Measurements from ENCODE around the gene SYPL1.
A peak's percentile ranks its signal among the peaks of the same experiment; 100 is the strongest.

SYPL1 gene

DNA sequence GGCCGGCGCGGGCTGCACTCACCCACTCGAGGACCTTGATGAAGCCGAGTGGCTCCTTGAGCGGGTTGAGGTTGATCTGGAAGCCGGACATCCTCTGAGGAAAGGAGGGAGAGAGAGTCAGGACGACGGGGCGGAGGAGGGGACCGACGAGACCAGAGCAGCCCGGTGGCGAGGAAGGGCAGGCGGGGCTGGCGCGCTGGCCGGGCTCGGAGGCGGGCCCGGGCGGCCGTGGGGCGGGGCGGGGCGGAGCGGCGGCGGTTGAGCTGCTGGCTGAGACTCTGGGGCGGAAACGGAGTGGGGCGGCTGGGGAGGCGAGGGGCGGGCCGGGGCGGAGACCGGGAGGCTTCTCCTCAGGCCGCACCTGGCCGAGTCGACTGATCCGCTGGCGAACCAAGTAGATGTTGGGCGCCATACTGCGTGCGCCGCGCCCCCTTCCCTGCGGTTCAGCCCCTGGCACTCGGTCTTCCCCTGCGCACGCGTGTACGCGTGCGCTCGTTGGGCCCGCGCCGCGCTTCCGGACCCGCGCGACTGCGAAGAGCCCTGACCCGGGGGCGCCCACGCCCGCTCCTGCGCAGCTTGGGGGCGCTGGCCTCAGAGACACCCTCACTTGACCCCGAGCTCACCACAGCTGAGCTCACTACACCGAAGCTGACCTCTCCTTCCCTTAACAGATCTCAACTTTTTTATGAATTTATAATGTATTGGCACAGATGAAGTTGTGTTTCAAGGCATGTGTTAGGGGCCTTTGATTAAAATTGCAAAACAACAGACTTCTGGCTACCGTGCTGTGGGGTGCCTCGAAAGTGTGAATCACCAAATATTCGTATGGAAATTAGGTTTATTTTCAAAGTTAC lies at the start of gene SYPL1:
Gene SYPL1 (minus strand): TSS at position 195 of the 854 bp plus-strand sequence. CDS start 104 bp downstream, at position 91.
- Histone ChIP-seq H3K27ac (ENCODE audit: low read length) (peak within 1 kb of the TSS; percentile 95), H3K27me3 (ENCODE audit: insufficient read depth, low read length, poor library complexity) (no peaks in the 10 kb centered on the region), H3K4me1 (ENCODE audit: insufficient read depth, low read length) (peaks cover 41% of the 10 kb centered on the region), H3K79me2 (ENCODE audit: insufficient read depth, low read length) (peaks cover 57% of the 10 kb centered on the region), H3K4me2 (ENCODE audit: insufficient read depth, low read length) (peak within 1 kb of the TSS; percentile 67), H3K9ac (ENCODE audit: low read depth, low read length) (peak within 1 kb of the TSS; percentile 97), H2AFZ (ENCODE audit: low read depth, low read length) (peak within 1 kb of the TSS; percentile 80), H4K20me1 (ENCODE audit: insufficient read depth, low read length) (peaks cover 20% of the 10 kb centered on the region; the same call in 1 of the 2 replicates), H3K9me3 (ENCODE audit: insufficient read depth, low read length, severe bottlenecking) (no peaks in the 10 kb centered on the region), H3K36me3 (ENCODE audit: insufficient read depth, low read length) (peaks cover 4% of the 10 kb centered on the region), H3K4me3 (ENCODE audit: low read depth in 1 of 2, low read length in 2 of 2) (peak within 1 kb of the TSS; percentile 53 to 75)
- peak; percentile 93 for ATAC-seq (ENCODE audit: insufficient read depth, low read depth)
- no peak for TF ChIP-seq EZH2 (IDR thresholded peaks at IDR 0.05; ENCODE audit: borderline replicate concordance, low read depth, low read length, severe bottlenecking)
- TF ChIP-seq, protein P1, sequence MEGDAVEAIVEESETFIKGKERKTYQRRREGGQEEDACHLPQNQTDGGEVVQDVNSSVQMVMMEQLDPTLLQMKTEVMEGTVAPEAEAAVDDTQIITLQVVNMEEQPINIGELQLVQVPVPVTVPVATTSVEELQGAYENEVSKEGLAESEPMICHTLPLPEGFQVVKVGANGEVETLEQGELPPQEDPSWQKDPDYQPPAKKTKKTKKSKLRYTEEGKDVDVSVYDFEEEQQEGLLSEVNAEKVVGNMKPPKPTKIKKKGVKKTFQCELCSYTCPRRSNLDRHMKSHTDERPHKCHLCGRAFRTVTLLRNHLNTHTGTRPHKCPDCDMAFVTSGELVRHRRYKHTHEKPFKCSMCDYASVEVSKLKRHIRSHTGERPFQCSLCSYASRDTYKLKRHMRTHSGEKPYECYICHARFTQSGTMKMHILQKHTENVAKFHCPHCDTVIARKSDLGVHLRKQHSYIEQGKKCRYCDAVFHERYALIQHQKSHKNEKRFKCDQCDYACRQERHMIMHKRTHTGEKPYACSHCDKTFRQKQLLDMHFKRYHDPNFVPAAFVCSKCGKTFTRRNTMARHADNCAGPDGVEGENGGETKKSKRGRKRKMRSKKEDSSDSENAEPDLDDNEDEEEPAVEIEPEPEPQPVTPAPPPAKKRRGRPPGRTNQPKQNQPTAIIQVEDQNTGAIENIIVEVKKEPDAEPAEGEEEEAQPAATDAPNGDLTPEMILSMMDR (IDR thresholded peaks at IDR 0.05; ENCODE audit: borderline replicate concordance, extremely low read depth, low read length, poor library complexity, severe bottlenecking) = peak; percentile 39
- DNase-seq = peak; percentile 97

DNA sequence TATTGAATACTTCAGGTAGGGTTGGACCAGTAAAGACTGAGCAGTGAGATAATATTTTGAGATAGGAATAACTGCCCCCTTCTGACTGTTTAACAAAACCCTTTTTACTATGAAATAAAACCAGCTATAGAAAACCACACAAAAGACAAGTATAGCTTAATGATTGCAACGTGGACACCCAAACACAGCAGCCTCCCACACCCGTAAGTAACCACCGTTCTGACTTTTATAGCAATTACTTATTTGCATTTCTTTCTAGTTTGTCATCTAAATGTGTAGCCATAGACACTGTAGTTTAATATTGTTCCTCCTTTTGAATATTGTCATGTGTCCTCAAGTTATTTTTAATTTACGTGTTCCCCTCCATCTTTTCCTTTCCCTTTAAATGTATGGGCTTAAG lies 42.9 kb upstream of the SYPL1 start:
- Histone ChIP-seq H3K9ac (ENCODE audit: low read depth, low read length) (no peak overlapping the region), H3K27ac (ENCODE audit: low read length) (no peak overlapping the region), H3K9me3 (ENCODE audit: insufficient read depth, low read length, severe bottlenecking) (no peaks in the 10 kb centered on the region), H3K27me3 (ENCODE audit: insufficient read depth, low read length, poor library complexity) (peaks cover 7% of the 10 kb centered on the region), H2AFZ (ENCODE audit: low read depth, low read length) (no peak overlapping the region), H3K4me2 (ENCODE audit: insufficient read depth, low read length) (no peak overlapping the region), H3K79me2 (ENCODE audit: insufficient read depth, low read length) (no peaks in the 10 kb centered on the region), H3K4me3 (ENCODE audit: low read depth in 1 of 2, low read length in 2 of 2) (no peak overlapping the region), H3K36me3 (ENCODE audit: insufficient read depth, low read length) (no peaks in the 10 kb centered on the region), H3K4me1 (ENCODE audit: insufficient read depth, low read length) (peaks cover 4% of the 10 kb centered on the region; the same call in 1 of the 2 replicates), H4K20me1 (ENCODE audit: insufficient read depth, low read length) (no peaks in the 10 kb centered on the region)
- no peak for DNase-seq
- no peak for ATAC-seq (ENCODE audit: insufficient read depth, low read depth)
- no peak for TF ChIP-seq EZH2 (IDR thresholded peaks at IDR 0.05; ENCODE audit: borderline replicate concordance, low read depth, low read length, severe bottlenecking)
- TF ChIP-seq, protein P1 (IDR thresholded peaks at IDR 0.05; ENCODE audit: borderline replicate concordance, extremely low read depth, low read length, poor library complexity, severe bottlenecking) = no peak

DNA sequence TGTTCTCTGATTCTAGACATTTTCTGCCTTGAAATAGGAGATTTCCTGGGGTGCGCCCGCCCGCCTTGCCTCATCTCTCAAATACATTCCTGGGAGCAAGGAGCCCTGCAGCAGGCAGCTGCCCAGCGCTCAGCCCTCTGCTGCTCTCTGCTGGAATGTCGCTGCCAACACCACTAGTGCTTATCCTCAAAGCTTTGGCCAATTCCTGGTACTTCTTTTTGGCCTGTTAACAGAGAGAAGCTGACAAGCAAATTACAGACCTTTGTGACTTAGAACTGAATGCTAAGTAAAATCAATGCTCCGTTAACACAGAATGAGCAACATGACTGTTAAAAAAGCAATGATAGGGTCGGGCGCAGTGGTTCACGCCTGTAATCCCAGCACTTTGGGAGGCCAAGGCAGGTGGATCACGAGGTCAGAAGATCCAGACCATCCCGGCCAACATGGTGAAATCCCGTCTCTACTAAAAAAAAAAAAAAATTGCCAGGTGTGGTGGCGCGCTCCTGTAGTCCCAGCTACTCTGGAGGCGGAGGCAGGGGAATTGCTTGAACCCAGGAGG lies 41.9 kb upstream of the SYPL1 start:
- DNase-seq (peak; percentile 80), ATAC-seq (ENCODE audit: insufficient read depth, low read depth) (peak; percentile 99)
- peaks cover 7% of the 10 kb centered on the region for H3K27me3 ChIP-seq (ENCODE audit: insufficient read depth, low read length, poor library complexity)
- H3K4me3 ChIP-seq (ENCODE audit: low read depth in 1 of 2, low read length in 2 of 2) = no peak overlapping the region
- H3K79me2 ChIP-seq (ENCODE audit: insufficient read depth, low read length) = no peaks in the 10 kb centered on the region
- TF ChIP-seq, protein P1 (IDR thresholded peaks at IDR 0.05; ENCODE audit: borderline replicate concordance, extremely low read depth, low read length, poor library complexity, severe bottlenecking) = peak; percentile 97
- TF ChIP-seq EZH2 (IDR thresholded peaks at IDR 0.05; ENCODE audit: borderline replicate concordance, low read depth, low read length, severe bottlenecking) = no peak
- no peaks in the 10 kb centered on the region for H3K36me3 ChIP-seq (ENCODE audit: insufficient read depth, low read length)
- H4K20me1 ChIP-seq (ENCODE audit: insufficient read depth, low read length) = no peaks in the 10 kb centered on the region
- peaks cover 4% of the 10 kb centered on the region; the same call in 1 of the 2 replicates for H3K4me1 ChIP-seq (ENCODE audit: insufficient read depth, low read length)
- no peak overlapping the region for H2AFZ ChIP-seq (ENCODE audit: low read depth, low read length)
- no peak overlapping the region for H3K4me2 ChIP-seq (ENCODE audit: insufficient read depth, low read length)
- no peak overlapping the region for H3K9ac ChIP-seq (ENCODE audit: low read depth, low read length)
- H3K9me3 ChIP-seq (ENCODE audit: insufficient read depth, low read length, severe bottlenecking) = no peaks in the 10 kb centered on the region
- no peak overlapping the region for H3K27ac ChIP-seq (ENCODE audit: low read length)
